Fibroblast of lung (primary cell): Measurements from ENCODE around the gene DMBT1.

Source experiments
- EZH2 ChIP-seq: IDR thresholded peaks from 2 replicates; pipeline ENCODE4 v1.5.1; 2012; ENCODE audit warnings: low read length, control low read depth, mild to moderate bottlenecking; ENCODE audit errors: missing control alignments
- TF ChIP-seq, protein P1 (sequence below), 2 donors: IDR thresholded peaks in 1 of 2; conservative IDR thresholded peaks in 1 of 2; 1 replicate in 1 of 2; 2 replicates in 1 of 2; pipeline ENCODE4 v1.5.1; 2011 to 2012; ENCODE audit warnings: low read length in 2 of 2, control low read depth in 1 of 2, inconsistent platforms in 1 of 2, low read depth in 1 of 2, mild to moderate bottlenecking in 1 of 2

- TF ChIP-seq EZH2 = no peak
- TF ChIP-seq, protein P1, sequence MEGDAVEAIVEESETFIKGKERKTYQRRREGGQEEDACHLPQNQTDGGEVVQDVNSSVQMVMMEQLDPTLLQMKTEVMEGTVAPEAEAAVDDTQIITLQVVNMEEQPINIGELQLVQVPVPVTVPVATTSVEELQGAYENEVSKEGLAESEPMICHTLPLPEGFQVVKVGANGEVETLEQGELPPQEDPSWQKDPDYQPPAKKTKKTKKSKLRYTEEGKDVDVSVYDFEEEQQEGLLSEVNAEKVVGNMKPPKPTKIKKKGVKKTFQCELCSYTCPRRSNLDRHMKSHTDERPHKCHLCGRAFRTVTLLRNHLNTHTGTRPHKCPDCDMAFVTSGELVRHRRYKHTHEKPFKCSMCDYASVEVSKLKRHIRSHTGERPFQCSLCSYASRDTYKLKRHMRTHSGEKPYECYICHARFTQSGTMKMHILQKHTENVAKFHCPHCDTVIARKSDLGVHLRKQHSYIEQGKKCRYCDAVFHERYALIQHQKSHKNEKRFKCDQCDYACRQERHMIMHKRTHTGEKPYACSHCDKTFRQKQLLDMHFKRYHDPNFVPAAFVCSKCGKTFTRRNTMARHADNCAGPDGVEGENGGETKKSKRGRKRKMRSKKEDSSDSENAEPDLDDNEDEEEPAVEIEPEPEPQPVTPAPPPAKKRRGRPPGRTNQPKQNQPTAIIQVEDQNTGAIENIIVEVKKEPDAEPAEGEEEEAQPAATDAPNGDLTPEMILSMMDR (conservative IDR thresholded peaks at IDR 0.05 in 1 of 2, IDR thresholded peaks at IDR 0.05 in 1 of 2; ENCODE audit: low read depth in 1 of 2, low read length in 2 of 2) = no peak
Measured at GRCh38 chr10:122531261-122531660, 29.3 kb upstream of the DMBT1 start.
